Stimulated activated CD8-positive, alpha-beta memory T cell treated with anti-CD3 and anti-CD28 coated beads, Interleukin-7, amount 100 ng/mL, for 4 hours (primary cell): ENCODE results near the gene CLEC18C.
"Not testable (repeated sequence)": the region's sequence is repeated elsewhere in the genome, so short reads cannot be mapped to it uniquely, and the experiment has no call there.

ENCODE experiments used
- DNase-seq, 2 donors: peaks; one replicate each; pipeline ENCODE4 v3.0.0-alpha.2; 2020; ENCODE audit warnings: low read depth in 2 of 2

Gene CLEC18C

GRCh38 chr16:70206382-70206781, 32.8 kb downstream of the CLEC18C start:
- DNase-seq: not testable (repeated sequence)

GRCh38 chr16:70218586-70218985, 45.0 kb downstream of the CLEC18C start:
- DNase-seq: not testable (repeated sequence)

GRCh38 chr16:70222574-70222973, 49.0 kb downstream of the CLEC18C start:
- not testable (repeated sequence) for DNase-seq

GRCh38 chr16:70223216-70223615, 49.6 kb downstream of the CLEC18C start:
- not testable (repeated sequence) for DNase-seq

- not testable (repeated sequence) for DNase-seq
These were observed 50.5 kb downstream of the CLEC18C start for GRCh38 chr16:70223971-70224513.

- not testable (repeated sequence) for DNase-seq
These were observed 51.1 kb downstream of the CLEC18C start for GRCh38 chr16:70224645-70225044.

GRCh38 chr16:70225430-70225829, 51.8 kb downstream of the CLEC18C start:
- DNase-seq: not testable (repeated sequence)

- not testable (repeated sequence) for DNase-seq
These were observed 52.4 kb downstream of the CLEC18C start for GRCh38 chr16:70226024-70226423.

GRCh38 chr16:70231831-70232230, 58.2 kb downstream of the CLEC18C start:
- DNase-seq: not testable (repeated sequence)
